SK-N-SH (cell line): ENCODE measurements around the gene SPDL1. TPM values are rescaled to one million over a fixed set of nuclear protein-coding genes. Genes with fewer than 3 reads are reported as not detected.

Source experiments
- CTCF ChIA-PET: fragments of 300-600, 350-600 bp; formaldehyde crosslinking; extraction: SDS; loops from one replicate; lab custom pipeline; 2021; lab: Yijun Ruan, JAX
- POLR2A ChIA-PET: fragments of 350-600 bp; sonication (Branson Sonifier 250); formaldehyde crosslinking; extraction: SDS; loops from one replicate; lab custom pipeline; 2020; ENCODE audit warnings: antibody characterized with exemption, inconsistent platforms; lab: Yijun Ruan, JAX
- DNase-seq: peaks from one replicate; pipeline ENCODE4 v3.0.0; 2012
- H2AFZ ChIP-seq: fragments of 200-600 bp; sonication (generic); 2 replicates; pipeline ENCODE4 v1.8.1; 2016; ENCODE audit warnings: antibody characterized with exemption, mild to moderate bottlenecking, low read depth
- H3F3A ChIP-seq: fragments of 200-600 bp; sonication (generic); replicated peaks from 2 replicates; pipeline ENCODE3; 2016; ENCODE audit warnings: antibody characterized with exemption, mild to moderate bottlenecking; ENCODE audit not compliant: insufficient read depth
- H3K27ac ChIP-seq, 2 experiments: fragments of 200-500 bp in 1 of 2; fragments of 200-600 bp in 1 of 2; sonication (Bioruptor generic) in 1 of 2; sonication (generic), shearing (Covaris generic) in 1 of 2; 2 replicates each; pipeline versions ENCODE4 v1.5.1 to v1.6.1; 2014 to 2016; ENCODE audit warnings: low read depth in 2 of 2, inconsistent platforms in 1 of 2, low read length in 1 of 2, mild to moderate bottlenecking in 1 of 2, mixed read lengths in 1 of 2
- H3K27me3 ChIP-seq: fragments of 200-600 bp; sonication (generic), shearing (Covaris generic); 2 replicates; pipeline ENCODE4 v1.6.1; 2016; ENCODE audit warnings: mixed run types; ENCODE audit not compliant: insufficient read depth
- H3K36me3 ChIP-seq, 2 experiments: fragments of 200-500 bp in 1 of 2; fragments of 200-600 bp in 1 of 2; sonication (Bioruptor generic) in 1 of 2; sonication (generic) in 1 of 2; replicated peaks in 1 of 2; 2 replicates each; pipeline versions ENCODE3 to v1.5.1; 2014 to 2016; ENCODE audit warnings: low read length in 1 of 2, mild to moderate bottlenecking in 1 of 2; ENCODE audit not compliant: insufficient read depth in 2 of 2, control insufficient read depth in 1 of 2
- H3K4me1 ChIP-seq, 2 experiments: fragments of 200-500 bp in 1 of 2; fragments of 200-600 bp in 1 of 2; sonication (Bioruptor generic) in 1 of 2; sonication (generic), shearing (Covaris generic) in 1 of 2; 2 replicates each; pipeline versions ENCODE4 v1.5.1 to v1.6.1; 2014 to 2016; ENCODE audit warnings: low read depth in 1 of 2, low read length in 1 of 2, mixed run types in 1 of 2; ENCODE audit not compliant: insufficient read depth in 2 of 2, control insufficient read depth in 1 of 2
- H3K4me2 ChIP-seq: fragments of 200-600 bp; sonication (generic), shearing (Covaris generic); 2 replicates; pipeline ENCODE4 v1.6.1; 2017; ENCODE audit warnings: mixed run types
- H3K4me3 ChIP-seq, 2 experiments: fragments of 200-500 bp in 1 of 2; fragments of 200-600 bp in 1 of 2; sonication (Bioruptor generic) in 1 of 2; sonication (generic), shearing (Covaris generic) in 1 of 2; 2 replicates each; pipeline versions ENCODE4 v1.5.1 to v1.8.1; 2014 to 2016; ENCODE audit warnings: low read depth in 2 of 2, inconsistent platforms in 1 of 2, low read length in 1 of 2, mild to moderate bottlenecking in 1 of 2, mixed read lengths in 1 of 2, moderate library complexity in 1 of 2
- H3K79me2 ChIP-seq: fragments of 200-600 bp; sonication (generic); 2 replicates; pipeline ENCODE4 v1.8.1; 2017; ENCODE audit warnings: mild to moderate bottlenecking; ENCODE audit not compliant: insufficient read depth
- H3K9ac ChIP-seq: fragments of 200-600 bp; sonication (generic); 2 replicates; pipeline ENCODE4 v1.6.1; 2017; ENCODE audit warnings: mixed run types
- H3K9me2 ChIP-seq: fragments of 200-600 bp; sonication (generic); 2 replicates; pipeline ENCODE4 v1.6.1; 2017; ENCODE audit warnings: mixed run types
- H3K9me3 ChIP-seq: fragments of 200-600 bp; sonication (generic); 2 replicates; pipeline ENCODE4 v1.6.1; 2017; ENCODE audit warnings: mixed run types, mild to moderate bottlenecking, moderate library complexity
- H4K20me1 ChIP-seq: fragments of 200-600 bp; sonication (generic); 2 replicates; pipeline ENCODE4 v1.6.1; 2017; ENCODE audit warnings: mild to moderate bottlenecking, mixed run types; ENCODE audit not compliant: insufficient read depth
- ELF1 ChIP-seq: IDR thresholded peaks from 2 replicates; pipeline ENCODE4 v1.4.0; 2012
- FOSL2 ChIP-seq: IDR thresholded peaks from 2 replicates; pipeline ENCODE4 v1.4.0; 2012; ENCODE audit warnings: low read depth, mild to moderate bottlenecking, moderate library complexity, borderline replicate concordance
- REST ChIP-seq: IDR thresholded peaks from 2 replicates; pipeline ENCODE4 v1.6.1; 2012; ENCODE audit warnings: mild to moderate bottlenecking, low read depth, low read length, moderate library complexity
- RFX5 ChIP-seq: IDR thresholded peaks from 2 replicates; pipeline ENCODE4 v1.6.1; 2012; ENCODE audit warnings: mild to moderate bottlenecking, improper control_type of control experiment, low read length
- WGBS: methylation state at CpG from one replicate; pipeline ENCODE4 v1.1.6; 2017; ENCODE audit warnings: low lambda C conversion rate; 5-methylcytosine and 5-hydroxymethylcytosine counted together
- polyA plus RNA-seq, 3 experiments: library from polyadenylated mRNA; depleted of rRNA; stranded (reverse); fragments of >200 nt; gene quantifications; 2 replicates each; pipeline ENCODE4 v1.2.3, GENCODE V29; 2012
- TF ChIP-seq, protein P1 (sequence below): IDR thresholded peaks from 2 replicates; pipeline ENCODE4 v1.4.0; 2012; ENCODE audit warnings: low read depth, borderline replicate concordance
- TF ChIP-seq, protein P2 (sequence below): fragments of 150-350 bp; IDR thresholded peaks from 2 replicates; pipeline ENCODE4 v1.6.1; 2017; ENCODE audit warnings: antibody characterized with exemption, low read length, low read depth, borderline replicate concordance

The SPDL1 gene
- polyA plus RNA-seq, 1 of the 3 experiments (the other 2 are of a cell fraction) = 45.1 TPM

- CTCF ChIA-PET = no interaction called here
- peaks cover 10% of the 10 kb centered on the region; the same call in 1 of the 2 replicates for H3K79me2 ChIP-seq
- POLR2A ChIA-PET = no interaction called here
Observed at GRCh38 chr5:169607882-169608281, 24.3 kb downstream of the SPDL1 start.

More at GRCh38 chr5:169607882-169608281, 24.3 kb downstream of the SPDL1 start:
- Histone ChIP-seq H2AFZ (no peak overlapping the region), H3K4me2 (no peak overlapping the region), H3K27me3 (no peaks in the 10 kb centered on the region), H3K9me2 (no peaks in the 10 kb centered on the region), H3K4me3 (no peak overlapping the region), H3F3A (peaks cover 38% of the 10 kb centered on the region), H3K27ac (no peak overlapping the region), H3K9me3 (peaks cover 27% of the 10 kb centered on the region), H3K4me1 (0 out of 4 replicates have a peak, but pooled peaks cover 0 to 2% of the 10 kb centered on the region in 2 experiments), H4K20me1 (no peaks in the 10 kb centered on the region), H3K9ac (no peak overlapping the region), H3K36me3 (peaks cover 22 to 33% of the 10 kb centered on the region in 2 experiments)
- WGBS = 70% methylated on average over 2 of the region's 2 CpGs
- TF ChIP-seq FOSL2 (no peak), ELF1 (no peak), REST (no peak), RFX5 (no peak)
- TF ChIP-seq, protein P1, sequence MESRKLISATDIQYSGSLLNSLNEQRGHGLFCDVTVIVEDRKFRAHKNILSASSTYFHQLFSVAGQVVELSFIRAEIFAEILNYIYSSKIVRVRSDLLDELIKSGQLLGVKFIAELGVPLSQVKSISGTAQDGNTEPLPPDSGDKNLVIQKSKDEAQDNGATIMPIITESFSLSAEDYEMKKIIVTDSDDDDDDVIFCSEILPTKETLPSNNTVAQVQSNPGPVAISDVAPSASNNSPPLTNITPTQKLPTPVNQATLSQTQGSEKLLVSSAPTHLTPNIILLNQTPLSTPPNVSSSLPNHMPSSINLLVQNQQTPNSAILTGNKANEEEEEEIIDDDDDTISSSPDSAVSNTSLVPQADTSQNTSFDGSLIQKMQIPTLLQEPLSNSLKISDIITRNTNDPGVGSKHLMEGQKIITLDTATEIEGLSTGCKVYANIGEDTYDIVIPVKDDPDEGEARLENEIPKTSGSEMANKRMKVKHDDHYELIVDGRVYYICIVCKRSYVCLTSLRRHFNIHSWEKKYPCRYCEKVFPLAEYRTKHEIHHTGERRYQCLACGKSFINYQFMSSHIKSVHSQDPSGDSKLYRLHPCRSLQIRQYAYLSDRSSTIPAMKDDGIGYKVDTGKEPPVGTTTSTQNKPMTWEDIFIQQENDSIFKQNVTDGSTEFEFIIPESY = no peak
- TF ChIP-seq, protein P2, sequence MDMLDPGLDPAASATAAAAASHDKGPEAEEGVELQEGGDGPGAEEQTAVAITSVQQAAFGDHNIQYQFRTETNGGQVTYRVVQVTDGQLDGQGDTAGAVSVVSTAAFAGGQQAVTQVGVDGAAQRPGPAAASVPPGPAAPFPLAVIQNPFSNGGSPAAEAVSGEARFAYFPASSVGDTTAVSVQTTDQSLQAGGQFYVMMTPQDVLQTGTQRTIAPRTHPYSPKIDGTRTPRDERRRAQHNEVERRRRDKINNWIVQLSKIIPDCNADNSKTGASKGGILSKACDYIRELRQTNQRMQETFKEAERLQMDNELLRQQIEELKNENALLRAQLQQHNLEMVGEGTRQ = no peak
- no peak for DNase-seq
